Measurements from ENCODE around the gene CNOT2. TPM values are rescaled to one million over a fixed set of nuclear protein-coding genes. Genes with fewer than 3 reads are reported as not detected.

Gene CNOT2
- total and polyA plus RNA-seq, 9 donors, result 33.7 to 115 (median 68.0) TPM

- no peak for DNase-seq
- no peaks in the 10 kb centered on the region for H3K27me3 ChIP-seq
- H3K4me3 ChIP-seq, result no peak overlapping the region
- no peak overlapping the region for H3K27ac ChIP-seq
- H3K4me1 ChIP-seq (ENCODE audit: insufficient read depth), result no peaks in the 10 kb centered on the region
- WGBS, 3 donors, result 71 to 78% (median 78%) methylated on average over 5 of the region's 5 CpGs
- no peaks in the 10 kb centered on the region for H3K36me3 ChIP-seq
- intact Hi-C loops (cut with DNase I), result no loop called here
- no peaks in the 10 kb centered on the region for H3K9me3 ChIP-seq
- no peak for TF ChIP-seq POLR2A (IDR thresholded peaks at IDR 0.05)
- no peak for TF ChIP-seq EP300 (IDR thresholded peaks at IDR 0.05)
- no peak for TF ChIP-seq CTCF (IDR thresholded peaks at IDR 0.05)
Measured at GRCh38 chr12:70305794-70306193, 62.6 kb downstream of the CNOT2 start.

GRCh38 chr12:70306676-70307075 is 63.4 kb downstream of the CNOT2 start:
- no peak overlapping the region for H3K27ac ChIP-seq
- no peaks in the 10 kb centered on the region for H3K9me3 ChIP-seq
- H3K4me3 ChIP-seq, result no peak overlapping the region
- intact Hi-C loops (cut with DNase I), result no loop called here
- WGBS, 3 donors, result 94 to 98% (median 94%) methylated on average over 3 of the region's 3 CpGs
- no peaks in the 10 kb centered on the region for H3K4me1 ChIP-seq (ENCODE audit: insufficient read depth)
- H3K36me3 ChIP-seq, result no peaks in the 10 kb centered on the region
- H3K27me3 ChIP-seq, result no peaks in the 10 kb centered on the region
- no peak for DNase-seq
- TF ChIP-seq EP300 (IDR thresholded peaks at IDR 0.05) (no peak), CTCF (IDR thresholded peaks at IDR 0.05) (no peak), POLR2A (IDR thresholded peaks at IDR 0.05) (no peak)

GRCh38 chr12:70307868-70308267 is 64.6 kb downstream of the CNOT2 start:
- Histone ChIP-seq H3K36me3 (no peaks in the 10 kb centered on the region), H3K4me1 (ENCODE audit: insufficient read depth) (no peaks in the 10 kb centered on the region), H3K27ac (no peak overlapping the region), H3K27me3 (no peaks in the 10 kb centered on the region), H3K4me3 (no peak overlapping the region), H3K9me3 (no peaks in the 10 kb centered on the region)
- TF ChIP-seq EP300 (IDR thresholded peaks at IDR 0.05) (no peak), POLR2A (IDR thresholded peaks at IDR 0.05) (no peak), CTCF (IDR thresholded peaks at IDR 0.05) (no peak)
- no peak for DNase-seq
- intact Hi-C loops (cut with DNase I), result no loop called here
- 93 to 96% (median 94%) methylated on average over 4 of the region's 4 CpGs for WGBS, 3 donors

- H3K9me3 ChIP-seq, result no peaks in the 10 kb centered on the region
- 91 to 96% (median 94%) methylated on average over 2 of the region's 2 CpGs for WGBS, 3 donors
- intact Hi-C loops (cut with DNase I), result no loop called here
- no peak for DNase-seq
- H3K36me3 ChIP-seq, result no peaks in the 10 kb centered on the region
- no peaks in the 10 kb centered on the region for H3K4me1 ChIP-seq (ENCODE audit: insufficient read depth)
- H3K27me3 ChIP-seq, result no peaks in the 10 kb centered on the region
- H3K27ac ChIP-seq, result no peak overlapping the region
- TF ChIP-seq POLR2A (IDR thresholded peaks at IDR 0.05) (no peak), CTCF (IDR thresholded peaks at IDR 0.05) (no peak), EP300 (IDR thresholded peaks at IDR 0.05) (no peak)
- no peak overlapping the region for H3K4me3 ChIP-seq
Measured at GRCh38 chr12:70309348-70309747, 66.1 kb downstream of the CNOT2 start.

GRCh38 chr12:70314145-70314544 is 70.9 kb downstream of the CNOT2 start:
- H3K36me3 ChIP-seq, result no peaks in the 10 kb centered on the region
- TF ChIP-seq POLR2A (IDR thresholded peaks at IDR 0.05), result no peak
- no peak for TF ChIP-seq EP300 (IDR thresholded peaks at IDR 0.05)
- TF ChIP-seq CTCF (IDR thresholded peaks at IDR 0.05), result no peak
- no peak for DNase-seq
- no peak overlapping the region for H3K27ac ChIP-seq
- H3K27me3 ChIP-seq, result no peaks in the 10 kb centered on the region
- intact Hi-C loops (cut with DNase I), result no loop called here
- H3K9me3 ChIP-seq, result no peaks in the 10 kb centered on the region
- H3K4me1 ChIP-seq (ENCODE audit: insufficient read depth), result no peaks in the 10 kb centered on the region
- H3K4me3 ChIP-seq, result no peak overlapping the region
